ENCODE measurements around the gene KCNJ9.

GRCh38 chr1:160103658-160104408, 22.5 kb downstream of the KCNJ9 start:
- no peak for TF ChIP-seq TAF1 (IDR thresholded peaks at IDR 0.05; ENCODE audit: borderline replicate concordance, low read depth, low read length)
- TF ChIP-seq POLR2A (IDR thresholded peaks at IDR 0.05; ENCODE audit: low read depth, low read length) = no peak
